H1 (cell line): ENCODE results near the gene SPRR3. TPM values are rescaled to one million over a fixed set of nuclear protein-coding genes. Genes with fewer than 3 reads are reported as not detected.

Experiments
- CTCF ChIA-PET: fragments of 300-600 bp; sonication (Branson Sonifier 250); formaldehyde crosslinking; loops from one replicate; lab custom pipeline; 2021; ENCODE audit not compliant: partially characterized antibody; lab: Charles Lee
- POLR2A ChIA-PET: fragments of 300-600 bp; sonication (Branson Sonifier 250); formaldehyde crosslinking; loops from one replicate; lab custom pipeline; 2021; ENCODE audit warnings: inconsistent platforms; ENCODE audit not compliant: partially characterized antibody; lab: Charles Lee
- DNase-seq, 2 experiments: peaks; one replicate each; pipeline versions ENCODE4 v3.0.0 to v3.0.0-alpha.2; 2010 to 2022; ENCODE audit warnings: low spot score in 2 of 2, low read depth in 1 of 2, mixed read lengths in 1 of 2
- FAIRE-seq: peaks from 2 replicates; lab custom pipeline; 2011; peaks lifted over from hg19 to GRCh38; lab: Jason Lieb, UNC
- H2AFZ ChIP-seq: 2 replicates; pipeline ENCODE4 v1.8.1; 2012; ENCODE audit warnings: low read length, inconsistent platforms
- H2AK5ac ChIP-seq: 2 replicates; pipeline ENCODE4 v1.6.1; 2013; ENCODE audit warnings: low read depth, low read length
- H2BK120ac ChIP-seq: replicated peaks from 2 replicates; pipeline ENCODE3; 2013; ENCODE audit warnings: low read depth, low read length, inconsistent platforms
- H2BK12ac ChIP-seq: 2 replicates; pipeline ENCODE4 v1.6.1; 2013; ENCODE audit warnings: low read depth, low read length
- H2BK15ac ChIP-seq: 2 replicates; pipeline ENCODE4 v1.6.1; 2013; ENCODE audit warnings: low read length
- H2BK20ac ChIP-seq: 2 replicates; pipeline ENCODE4 v1.6.1; 2013; ENCODE audit warnings: low read length
- H2BK5ac ChIP-seq: 2 replicates; pipeline ENCODE4 v1.6.1; 2013; ENCODE audit warnings: low read depth, low read length
- H3K14ac ChIP-seq: 2 replicates; pipeline ENCODE4 v1.6.1; 2013; ENCODE audit warnings: inconsistent platforms; ENCODE audit not compliant: insufficient read length
- H3K18ac ChIP-seq: 2 replicates; pipeline ENCODE4 v1.6.1; 2013; ENCODE audit warnings: low read length; ENCODE audit errors: extremely low read depth
- H3K23ac ChIP-seq: 2 replicates; pipeline ENCODE4 v1.6.1; 2013; ENCODE audit warnings: inconsistent platforms; ENCODE audit not compliant: insufficient read length
- H3K23me2 ChIP-seq: 2 replicates; pipeline ENCODE4 v1.6.1; 2013; ENCODE audit warnings: low read depth, low read length
- H3K27ac ChIP-seq: 2 replicates; pipeline ENCODE4 v1.6.1; 2011; ENCODE audit warnings: low read depth, low read length, inconsistent platforms
- H3K27me3 ChIP-seq, 4 experiments: replicated peaks in 1 of 4; 1 replicate in 1 of 4; 2 replicates in 3 of 4; pipeline versions ENCODE4 v1.6.1 to v1.8.1; 2011 to 2013; ENCODE audit warnings: low read length in 3 of 4, mild to moderate bottlenecking in 3 of 4, inconsistent platforms in 2 of 4, mixed read lengths in 2 of 4, moderate library complexity in 1 of 4; ENCODE audit not compliant: control insufficient read depth in 3 of 4, insufficient read depth in 3 of 4; ENCODE audit errors: extremely low read depth in 1 of 4
- H3K36me3 ChIP-seq, 4 experiments: 2 replicates each; pipeline versions ENCODE4 v1.6.1 to v1.8.1; 2011 to 2013; ENCODE audit warnings: mild to moderate bottlenecking in 4 of 4, low read length in 3 of 4, moderate library complexity in 2 of 4, control low read depth in 1 of 4, inconsistent platforms in 1 of 4; ENCODE audit not compliant: insufficient read depth in 4 of 4, control insufficient read depth in 2 of 4
- H3K4ac ChIP-seq: replicated peaks from 2 replicates; pipeline ENCODE3; 2013; ENCODE audit warnings: low read length, low read depth, mixed read lengths, inconsistent platforms; ENCODE audit not compliant: insufficient read length
- H3K4me1 ChIP-seq, 4 experiments: replicated peaks in 1 of 4; 1 replicate in 1 of 4; 2 replicates in 3 of 4; pipeline versions ENCODE4 v1.6.1 to v1.8.1; 2011 to 2013; ENCODE audit warnings: low read length in 3 of 4, inconsistent platforms in 2 of 4, mixed read lengths in 1 of 4; ENCODE audit not compliant: insufficient read depth in 4 of 4, control insufficient read depth in 3 of 4
- H3K4me2 ChIP-seq, 2 experiments: 2 replicates each; pipeline versions ENCODE4 v1.6.1 to v1.8.1; 2011 to 2013; ENCODE audit warnings: low read depth in 2 of 2, low read length in 2 of 2, control low read depth in 1 of 2, inconsistent platforms in 1 of 2, mild to moderate bottlenecking in 1 of 2; ENCODE audit not compliant: insufficient read depth in 1 of 2
- H3K4me3 ChIP-seq, 4 experiments: fragments of 200-600, 300-600 bp in 1 of 4; sonication (generic), shearing (Covaris generic), sonication (Bioruptor Twin) in 1 of 4; 2 replicates each; pipeline versions ENCODE4 v1.5.1 to v1.8.1; 2011 to 2016; ENCODE audit warnings: low read length in 4 of 4, low read depth in 3 of 4, control low read depth in 2 of 4, inconsistent platforms in 2 of 4, mild to moderate bottlenecking in 2 of 4, mixed read lengths in 1 of 4, moderate library complexity in 1 of 4; ENCODE audit not compliant: insufficient read depth in 2 of 4; ENCODE audit errors: extremely low read depth in 1 of 4
- H3K56ac ChIP-seq: replicated peaks from 2 replicates; pipeline ENCODE3; 2013; ENCODE audit warnings: low read depth, mild to moderate bottlenecking, mixed read lengths, low read length, inconsistent platforms; ENCODE audit not compliant: insufficient read length
- H3K79me1 ChIP-seq: 2 replicates; pipeline ENCODE4 v1.6.1; 2013; ENCODE audit warnings: low read depth, low read length, control low read depth
- H3K79me2 ChIP-seq, 2 experiments: 2 replicates each; pipeline versions ENCODE4 v1.6.1 to v1.8.1; 2012 to 2013; ENCODE audit warnings: low read length in 2 of 2, mild to moderate bottlenecking in 2 of 2, inconsistent platforms in 1 of 2; ENCODE audit not compliant: insufficient read depth in 2 of 2, control insufficient read depth in 1 of 2
- H3K9ac ChIP-seq, 4 experiments: replicated peaks in 1 of 4; 1 replicate in 1 of 4; 2 replicates in 3 of 4; pipeline versions ENCODE4 v1.6.1 to v1.8.1; 2011 to 2013; ENCODE audit warnings: low read depth in 3 of 4, low read length in 3 of 4, control low read depth in 2 of 4, mild to moderate bottlenecking in 2 of 4, moderate library complexity in 2 of 4, inconsistent platforms in 1 of 4; ENCODE audit errors: extremely low read depth in 1 of 4
- H3K9me3 ChIP-seq, 2 experiments: 2 replicates each; pipeline versions ENCODE4 v1.6.1 to v1.8.1; 2012 to 2013; ENCODE audit warnings: mild to moderate bottlenecking in 2 of 2, moderate library complexity in 2 of 2, control low read depth in 1 of 2, inconsistent platforms in 1 of 2, low read depth in 1 of 2, low read length in 1 of 2, mixed read lengths in 1 of 2; ENCODE audit not compliant: insufficient read depth in 2 of 2
- H4K20me1 ChIP-seq, 2 experiments: replicated peaks in 1 of 2; 2 replicates each; pipeline versions ENCODE3 to v1.8.1; 2011 to 2013; ENCODE audit warnings: inconsistent platforms in 2 of 2, low read length in 2 of 2, mild to moderate bottlenecking in 1 of 2; ENCODE audit not compliant: insufficient read depth in 2 of 2, control insufficient read depth in 1 of 2
- H4K5ac ChIP-seq: 2 replicates; pipeline ENCODE4 v1.6.1; 2013; ENCODE audit warnings: low read length, low read depth, mixed read lengths, inconsistent platforms; ENCODE audit not compliant: insufficient read length
- H4K8ac ChIP-seq: 2 replicates; pipeline ENCODE4 v1.8.0; 2013; ENCODE audit warnings: mild to moderate bottlenecking, moderate library complexity, low read length, inconsistent platforms; ENCODE audit not compliant: insufficient read depth; ENCODE audit errors: extremely low read depth
- H4K91ac ChIP-seq: replicated peaks from 2 replicates; pipeline ENCODE3; 2013; ENCODE audit warnings: low read length, mixed read lengths, inconsistent platforms; ENCODE audit not compliant: insufficient read length
- CTCF ChIP-seq, 3 experiments: IDR thresholded peaks; 1 replicate in 2 of 3; 2 replicates in 1 of 3; pipeline versions ENCODE4 v1.5.1 to v1.6.1; 2011; ENCODE audit warnings: low read length in 3 of 3, mild to moderate bottlenecking in 3 of 3, inconsistent platforms in 2 of 3, low read depth in 1 of 3, moderate library complexity in 1 of 3; ENCODE audit not compliant: insufficient read depth in 1 of 3; ENCODE audit errors: control extremely low read depth in 1 of 3
- E2F6 ChIP-seq: IDR thresholded peaks from 2 replicates; pipeline ENCODE4 v1.6.1; 2012; ENCODE audit warnings: inconsistent platforms
- MAFK ChIP-seq: IDR thresholded peaks from 2 replicates; pipeline ENCODE4 v1.6.1; 2012; ENCODE audit warnings: low read depth, mild to moderate bottlenecking, improper control_type of control experiment, low read length
- SAP30 ChIP-seq: fragments of 300-600 bp; sonication (generic); IDR thresholded peaks from 2 replicates; pipeline ENCODE4 v1.7.1; 2012; ENCODE audit warnings: low read length, moderate library complexity, mild to moderate bottlenecking, inconsistent platforms; ENCODE audit not compliant: insufficient read depth, insufficient replicate concordance
- SP2 ChIP-seq: IDR thresholded peaks from 2 replicates; pipeline ENCODE4 v1.6.1; 2012; ENCODE audit warnings: mild to moderate bottlenecking, low read length, inconsistent platforms
- WGBS, 2 experiments: shearing (Covaris generic) in 1 of 2; methylation state at CpG; one replicate each; pipeline versions ENCODE4 v1.1.6 to v1.1.7; 2013 to 2015; ENCODE audit warnings: low lambda C conversion rate in 2 of 2, mixed read lengths in 2 of 2, inconsistent platforms in 1 of 2, low coverage in 1 of 2, missing lambda C conversion rate in 1 of 2; ENCODE audit not compliant: insufficient replicate concordance in 2 of 2, insufficient coverage in 1 of 2, insufficient read length in 1 of 2; ENCODE audit errors: extremely low coverage in 1 of 2, missing lambda C conversion rate in 1 of 2; 5-methylcytosine and 5-hydroxymethylcytosine counted together
- polyA plus RNA-seq, 7 experiments: library from polyadenylated mRNA; depleted of rRNA in 3 of 7; stranded (reverse) in 5 of 7; unstranded in 2 of 7; fragments of >200 nt in 5 of 7; fragments of 200-250 nt in 2 of 7; gene quantifications; 1 replicate in 5 of 7; 2 replicates in 1 of 7; 4 replicates in 1 of 7; pipeline versions ENCODE4 v1.2.1 to v1.2.3, GENCODE V29; 2011 to 2013; ENCODE audit warnings: missing spikeins in 2 of 7, mixed read lengths in 2 of 7
- total RNA-seq: library from RNA; stranded (reverse); fragmentation: NEBNext Ultra II Directional; extraction: Animal tissue kit (Norgen Biotek cat#: 25700); gene quantifications from 2 replicates; pipeline ENCODE4 v1.2.1, GENCODE V29; 2021

The SPRR3 gene
- total and polyA plus RNA-seq, 2 of the 8 experiments (the other 6 are each of a cell fraction or from before 2014, with no cell fraction given): not detected

- Histone ChIP-seq H3K18ac (no peak overlapping the region), H3K4ac (no peak overlapping the region), H3K4me1 (no peaks in the 10 kb centered on the region), H4K20me1 (no peaks in the 10 kb centered on the region), H2BK5ac (no peak overlapping the region), H3K27ac (no peak overlapping the region), H3K79me2 (no peaks in the 10 kb centered on the region), H4K91ac (no peak overlapping the region), H3K23me2 (no peaks in the 10 kb centered on the region; the same call in 1 of the 2 replicates), H2AK5ac (no peak overlapping the region), H3K23ac (no peak overlapping the region), H3K56ac (no peak overlapping the region), H4K5ac (no peak overlapping the region), H2BK20ac (no peak overlapping the region), H3K4me2 (no peak overlapping the region), H4K8ac (no peak overlapping the region), H2AFZ (no peak overlapping the region; the same call in 1 of the 2 replicates), H3K36me3 (no peaks in the 10 kb centered on the region), H2BK12ac (no peak overlapping the region), H2BK120ac (no peak overlapping the region), H3K27me3 (no peaks in the 10 kb centered on the region), H3K4me3 (no peak overlapping the region), H3K9me3 (no peaks in the 10 kb centered on the region; a peak in 1 of 4 replicates), H3K14ac (no peak overlapping the region), H3K79me1 (no peaks in the 10 kb centered on the region), H3K9ac (no peak overlapping the region), H2BK15ac (no peak overlapping the region)
- ChIA-PET POLR2A (no interaction called here), CTCF (interaction anchor here (1.8 kb wide), 1 partner anchor 209 kb away, joined by 6 read pairs; no protein-coding TSS in a partner anchor)
- FAIRE-seq (no peak), DNase-seq (no peak)
- TF ChIP-seq SAP30 (no peak), CTCF (IDR thresholded peaks at IDR 0.05; ENCODE audit: control extremely low read depth in 1 of 3, insufficient read depth in 1 of 3, low read depth in 1 of 3, low read length in 3 of 3) (no peak), SP2 (no peak), E2F6 (no peak), MAFK (no peak)
- WGBS, 2 experiments: 80% methylated on average over 4 of the region's 4 CpGs; no CpG with 5 or more reads in 1 of the 2 experiments
Measured at GRCh38 chr1:152982076-152982475, 19.5 kb upstream of the SPRR3 start.
